NT2/D1 (cell line): Measurements from ENCODE around the gene DPP3.
"Not testable (repeated sequence)": the region's sequence is repeated elsewhere in the genome, so short reads cannot be mapped to it uniquely, and the experiment has no call there.

ENCODE experiments used
- DNase-seq: peaks from one replicate; pipeline ENCODE4 v3.0.0-alpha.2; 2011; ENCODE audit warnings: low read depth, low spot score
- H3K27me3 ChIP-seq: 2 replicates; pipeline ENCODE4 v1.6.0; 2011; ENCODE audit warnings: mild to moderate bottlenecking; ENCODE audit not compliant: insufficient read length, insufficient read depth
- H3K36me3 ChIP-seq: 2 replicates; pipeline ENCODE4 v1.6.1; 2011; ENCODE audit warnings: mild to moderate bottlenecking, low read length, mixed read lengths; ENCODE audit not compliant: insufficient read depth, insufficient read length
- H3K4me1 ChIP-seq: 2 replicates; pipeline ENCODE4 v1.5.1; 2011; ENCODE audit not compliant: insufficient read depth, insufficient read length
- H3K4me3 ChIP-seq: 2 replicates; pipeline ENCODE4 v1.5.1; 2011; ENCODE audit warnings: low read depth; ENCODE audit not compliant: insufficient read length
- H3K9ac ChIP-seq: 2 replicates; pipeline ENCODE4 v1.6.0; 2011; ENCODE audit warnings: low read depth; ENCODE audit not compliant: insufficient read length
- H3K9me3 ChIP-seq: 2 replicates; pipeline ENCODE4 v1.5.1; 2011; ENCODE audit warnings: mild to moderate bottlenecking, low read length; ENCODE audit not compliant: insufficient read depth
- SUZ12 ChIP-seq: IDR thresholded peaks from 2 replicates; pipeline ENCODE4 v1.6.1; 2011; ENCODE audit not compliant: insufficient read length, insufficient read depth; ENCODE audit errors: extremely low read depth
- YY1 ChIP-seq: IDR thresholded peaks from 2 replicates; pipeline ENCODE4 v1.6.1; 2011; ENCODE audit not compliant: insufficient read length, insufficient read depth
- ZNF274 ChIP-seq: IDR thresholded peaks from 2 replicates; pipeline ENCODE4 v1.6.1; 2011; ENCODE audit warnings: mild to moderate bottlenecking, low read depth, low read length

The DPP3 gene

DNA sequence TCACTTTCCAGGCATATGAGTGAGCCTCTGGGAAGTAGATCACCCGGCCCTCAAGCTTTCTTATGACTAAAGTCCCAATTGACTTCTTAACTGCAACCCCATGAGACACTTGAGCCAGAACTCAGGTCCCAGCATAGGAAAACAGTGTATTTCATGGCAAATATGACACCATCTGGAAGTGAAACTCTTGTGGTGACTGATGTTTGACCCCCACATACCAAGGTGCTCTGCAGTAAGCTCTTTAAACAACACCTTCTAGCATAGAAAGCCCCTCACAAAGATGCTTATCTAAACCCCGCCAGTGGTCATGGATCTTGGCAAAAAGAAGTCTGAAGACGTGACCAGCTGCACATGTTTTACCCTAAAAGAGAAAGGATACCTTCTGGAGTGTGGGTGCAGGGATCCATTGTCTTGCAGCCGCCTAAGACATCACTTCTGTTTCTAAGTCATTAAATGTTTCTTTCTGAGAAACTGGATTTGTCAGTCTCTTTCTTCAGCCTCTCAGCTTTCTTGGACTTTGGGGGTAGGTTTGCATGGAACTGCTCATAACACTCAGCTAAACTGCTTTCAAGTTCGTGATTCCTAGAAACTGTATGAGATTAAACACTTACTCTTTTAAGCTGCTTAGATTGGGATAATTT lies 21.0 kb upstream of the DPP3 start:
- TF ChIP-seq YY1 = no peak
- no peak for TF ChIP-seq ZNF274
- no peak for TF ChIP-seq SUZ12
- no peak for DNase-seq
- Histone ChIP-seq H3K36me3 (no peaks in the 10 kb centered on the region), H3K27me3 (no peaks in the 10 kb centered on the region), H3K9me3 (no peaks in the 10 kb centered on the region; the same call in 1 of the 2 replicates), H3K9ac (no peak overlapping the region), H3K4me3 (no peak overlapping the region), H3K4me1 (peaks cover 2% of the 10 kb centered on the region)

DNA sequence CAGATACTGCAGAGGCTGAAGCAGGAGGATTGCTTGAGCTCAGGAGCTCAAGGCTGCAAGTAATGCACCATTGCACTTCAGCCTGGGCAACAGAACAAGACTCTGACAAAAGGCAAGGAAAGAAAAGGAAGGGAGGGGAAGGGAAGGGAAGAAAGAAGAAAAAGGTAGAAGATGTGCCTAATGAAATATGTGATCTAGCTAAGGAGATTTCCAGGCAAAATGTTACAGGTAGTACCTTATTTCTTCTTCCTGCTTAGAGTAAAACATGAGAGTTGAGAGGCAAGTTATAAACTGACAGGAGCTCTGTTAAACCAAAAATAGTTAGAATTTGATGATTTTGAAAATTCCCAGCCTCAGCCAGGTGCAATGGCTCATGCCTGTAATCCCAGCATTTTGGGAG lies 18.2 kb upstream of the DPP3 start:
- TF ChIP-seq SUZ12 (no peak), YY1 (no peak), ZNF274 (no peak)
- no peak for DNase-seq
- H3K9ac ChIP-seq = no peak overlapping the region

DNA sequence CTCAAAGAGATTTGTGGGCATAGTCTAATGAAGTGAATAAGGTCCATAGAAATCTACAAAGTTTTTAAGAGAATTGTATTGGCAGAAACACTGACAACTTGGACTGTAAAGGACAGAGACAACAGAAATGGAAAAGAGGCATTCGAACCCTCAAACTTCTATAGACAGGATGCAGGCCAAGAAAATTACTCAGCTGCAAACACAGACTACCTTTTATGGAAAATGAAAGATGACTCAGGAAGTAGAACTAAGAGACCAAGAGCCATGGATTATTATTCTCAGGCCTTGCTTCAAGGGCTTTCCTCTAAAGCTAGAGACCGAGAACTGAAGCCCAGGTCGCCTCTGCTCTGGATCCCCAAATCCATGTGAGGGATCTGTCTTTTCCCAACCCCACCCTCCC lies 17.3 kb upstream of the DPP3 start:
- no peak for DNase-seq
- no peak for TF ChIP-seq YY1
- peaks cover 12% of the 10 kb centered on the region for H3K4me1 ChIP-seq

More for the DNA sequence above, 18.2 kb upstream of the DPP3 start:
- H3K27me3 ChIP-seq = peaks cover 3% of the 10 kb centered on the region
- H3K4me3 ChIP-seq = no peak overlapping the region
- H3K36me3 ChIP-seq = no peaks in the 10 kb centered on the region
- no peaks in the 10 kb centered on the region; the same call in 1 of the 2 replicates for H3K9me3 ChIP-seq
- H3K4me1 ChIP-seq = peaks cover 7% of the 10 kb centered on the region

DNA sequence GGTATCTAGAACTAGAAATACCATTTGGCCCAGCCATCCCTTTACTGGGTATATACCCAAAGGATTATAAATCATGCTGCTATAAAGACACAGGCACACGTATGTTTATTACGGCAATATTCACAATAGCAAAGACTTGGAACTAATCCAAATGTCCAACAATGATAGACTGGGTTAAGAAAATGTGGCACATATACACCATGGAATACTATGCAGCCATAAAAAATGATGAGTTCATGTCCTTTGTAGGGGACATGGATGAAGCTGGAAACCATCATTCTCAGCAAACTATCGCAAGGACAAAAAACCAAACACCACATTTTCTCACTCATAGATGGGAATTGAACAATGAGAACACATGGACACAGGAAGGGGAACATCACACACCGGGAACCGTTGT lies 16.1 kb upstream of the DPP3 start:
- H3K36me3 ChIP-seq, H3K9ac ChIP-seq, DNase-seq, H3K4me3 ChIP-seq, H3K27me3 ChIP-seq, H3K9me3 ChIP-seq: not testable (repeated sequence)
- H3K4me1 ChIP-seq = peaks cover 16% of the 10 kb centered on the region

More for the DNA sequence above, 17.3 kb upstream of the DPP3 start:
- H3K4me3 ChIP-seq = no peak overlapping the region
- no peak overlapping the region for H3K9ac ChIP-seq
- peaks cover 9% of the 10 kb centered on the region for H3K27me3 ChIP-seq
- H3K36me3 ChIP-seq = no peaks in the 10 kb centered on the region
- H3K9me3 ChIP-seq = no peaks in the 10 kb centered on the region; the same call in 1 of the 2 replicates

DNA sequence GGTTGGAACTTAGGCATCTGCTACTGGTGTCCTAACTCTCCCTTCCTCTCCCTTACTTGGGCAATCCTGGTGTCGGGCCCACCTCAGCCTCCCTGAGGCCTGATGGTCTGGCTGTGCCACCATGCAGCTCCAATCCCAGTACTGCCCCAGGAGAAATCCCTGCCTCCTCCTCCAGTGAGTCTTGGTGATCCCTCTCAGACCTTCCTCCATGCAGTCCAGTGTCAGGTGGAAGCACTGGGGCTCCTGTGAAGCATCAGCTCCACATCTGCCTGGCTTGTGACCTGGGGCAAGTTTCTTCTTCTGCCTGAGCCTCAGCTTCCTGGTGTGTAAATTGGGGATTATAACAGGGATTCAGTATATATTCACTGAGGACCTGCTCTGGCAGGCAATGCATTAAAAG lies 15.3 kb upstream of the DPP3 start:
- Histone ChIP-seq H3K36me3 (no peaks in the 10 kb centered on the region), H3K4me1 (peaks cover 19% of the 10 kb centered on the region), H3K27me3 (peaks cover 9% of the 10 kb centered on the region), H3K9ac (no peak overlapping the region), H3K9me3 (no peaks in the 10 kb centered on the region; the same call in 1 of the 2 replicates), H3K4me3 (no peak overlapping the region)
- no peak for DNase-seq
- TF ChIP-seq ZNF274 = no peak
- TF ChIP-seq SUZ12 = no peak
- TF ChIP-seq YY1 = no peak

DNA sequence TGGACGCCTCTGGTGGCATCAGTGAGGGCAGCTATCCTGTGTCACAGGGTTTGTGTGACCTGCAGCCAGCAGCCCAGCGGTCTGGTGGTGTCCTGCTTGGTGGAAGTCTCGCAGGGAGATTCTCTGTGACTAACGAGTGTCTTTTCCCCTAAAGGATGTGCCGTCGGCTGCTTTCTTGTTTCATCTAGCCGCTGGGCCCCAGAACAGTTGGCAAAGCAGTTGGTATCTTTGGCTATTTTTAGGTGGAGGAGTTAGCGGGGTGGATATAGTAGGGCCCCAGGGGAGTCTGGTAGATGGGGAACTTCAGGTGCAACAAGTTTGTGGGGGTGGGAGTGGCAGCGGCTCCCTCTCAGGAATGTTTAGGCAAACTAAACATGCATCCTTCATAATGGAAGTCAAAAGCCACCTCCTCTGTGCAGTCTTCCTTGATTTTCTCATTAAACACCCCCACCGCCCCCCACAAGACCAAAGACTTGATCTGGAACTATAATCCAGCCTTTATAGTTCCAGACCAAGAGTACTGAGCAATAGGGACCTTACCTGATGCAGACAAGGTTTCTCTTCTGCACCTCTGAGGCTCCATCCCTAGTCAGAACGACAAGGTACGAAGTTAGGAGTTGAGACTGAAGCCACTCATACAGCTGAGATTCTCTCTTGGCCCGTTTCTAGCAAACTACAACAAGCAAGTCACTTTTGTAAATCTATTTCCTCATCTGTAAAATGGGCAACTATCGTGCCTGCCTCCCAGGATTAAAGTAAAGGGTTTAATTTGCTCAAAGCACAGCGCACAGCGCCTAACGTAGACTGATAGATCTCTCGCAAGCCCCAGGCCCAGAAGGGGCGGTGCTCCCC lies 14.6 kb upstream of the DPP3 start:
- H3K4me3 ChIP-seq = peak overlapping the region; percentile 55
- no peak for DNase-seq
- H3K9me3 ChIP-seq = no peaks in the 10 kb centered on the region; the same call in 1 of the 2 replicates
- peaks cover 24% of the 10 kb centered on the region for H3K4me1 ChIP-seq
- H3K36me3 ChIP-seq = no peaks in the 10 kb centered on the region
- H3K27me3 ChIP-seq = peaks cover 9% of the 10 kb centered on the region
- TF ChIP-seq ZNF274 = no peak
- no peak overlapping the region for H3K9ac ChIP-seq

DNA sequence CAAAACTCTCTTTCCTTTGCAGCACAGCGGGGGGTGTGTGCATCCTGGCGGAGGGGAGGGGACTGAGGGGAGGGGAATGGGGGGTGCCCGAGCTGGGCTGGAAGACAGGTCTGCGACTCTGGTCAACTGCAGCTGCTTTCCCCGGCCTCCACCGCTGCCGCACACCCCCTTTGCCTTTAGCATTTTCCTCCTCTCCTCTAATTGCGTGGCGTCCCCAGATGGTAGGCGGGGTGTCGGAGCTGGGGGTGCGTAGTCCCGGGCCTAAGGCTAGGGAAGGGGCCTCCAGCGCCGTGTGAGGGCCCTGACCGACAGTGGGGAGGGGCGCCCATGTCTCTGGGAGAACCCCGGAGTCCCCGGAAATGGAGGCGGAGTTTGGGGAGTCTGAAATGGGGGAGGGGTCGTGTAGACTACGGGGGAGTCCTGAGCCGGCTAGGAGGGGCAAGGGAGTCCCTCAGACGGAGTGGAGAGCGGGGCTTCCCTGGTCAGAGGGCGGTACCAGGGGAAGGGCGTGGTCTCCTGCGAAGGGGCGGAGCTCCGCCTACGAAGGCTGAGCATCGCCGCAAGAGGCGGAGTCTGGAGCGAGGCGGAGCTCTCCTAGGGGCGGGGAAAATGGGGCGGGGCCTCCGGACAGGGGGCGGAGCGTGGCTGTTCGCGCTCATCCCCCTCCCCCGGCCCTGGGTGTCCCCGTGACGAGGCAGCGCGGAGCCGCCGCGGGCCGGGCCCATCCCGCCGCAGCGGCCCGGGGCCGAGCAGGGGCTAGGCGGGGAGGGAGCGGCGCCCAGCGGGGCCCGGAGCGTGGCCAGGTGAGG lies 13.8 kb upstream of the DPP3 start, which contains the start of gene PELI3:
Gene PELI3, plus strand, starts transcription at position 681 of the 809 bp plus-strand sequence. CDS start 1,224 bp downstream, outside the sequence.
- peaks cover 24% of the 10 kb centered on the region for H3K4me1 ChIP-seq
- TF ChIP-seq SUZ12 (no peak), YY1 (no peak), ZNF274 (no peak)
- peak within 1 kb of the TSS; percentile 79 for H3K9ac ChIP-seq
- DNase-seq = peak; percentile 86
- peaks cover 9% of the 10 kb centered on the region for H3K27me3 ChIP-seq
- H3K4me3 ChIP-seq = peak within 1 kb of the TSS; percentile 71
- H3K9me3 ChIP-seq = no peaks in the 10 kb centered on the region
- peaks cover 7% of the 10 kb centered on the region for H3K36me3 ChIP-seq
